Measurements from ENCODE around the gene COA6.

DNA sequence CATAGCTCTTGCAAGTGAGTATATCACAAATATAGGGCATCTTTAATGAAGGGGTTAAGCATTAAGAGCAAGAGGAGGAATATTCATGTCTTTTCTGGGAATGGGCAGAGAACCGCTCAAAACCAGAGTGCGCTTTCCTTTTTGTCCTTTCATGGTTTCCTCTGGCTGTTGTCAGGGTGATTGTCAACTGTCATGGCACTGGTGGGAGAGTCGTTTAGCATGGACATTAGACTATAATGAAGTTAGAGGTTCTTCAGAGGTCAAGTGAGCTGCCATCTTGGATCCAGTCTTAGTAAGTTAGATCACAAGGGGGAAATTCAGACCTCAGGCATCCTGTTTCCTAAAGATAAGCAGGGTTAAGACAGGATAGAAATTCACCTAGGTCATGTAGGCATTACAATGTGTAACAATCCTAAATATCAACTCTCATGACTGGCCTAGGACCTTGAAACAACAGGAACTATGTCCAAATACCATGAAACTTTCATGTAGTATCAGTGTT lies 12.1 kb upstream of the COA6 start:
- TF ChIP-seq EZH2phosphoT487 (IDR thresholded peaks at IDR 0.05; ENCODE audit: low read depth, severe bottlenecking, unreplicated experiment) (no peak), EZH2 (IDR thresholded peaks at IDR 0.05; ENCODE audit: borderline replicate concordance) (no peak)
- TF ChIP-seq, protein P1, sequence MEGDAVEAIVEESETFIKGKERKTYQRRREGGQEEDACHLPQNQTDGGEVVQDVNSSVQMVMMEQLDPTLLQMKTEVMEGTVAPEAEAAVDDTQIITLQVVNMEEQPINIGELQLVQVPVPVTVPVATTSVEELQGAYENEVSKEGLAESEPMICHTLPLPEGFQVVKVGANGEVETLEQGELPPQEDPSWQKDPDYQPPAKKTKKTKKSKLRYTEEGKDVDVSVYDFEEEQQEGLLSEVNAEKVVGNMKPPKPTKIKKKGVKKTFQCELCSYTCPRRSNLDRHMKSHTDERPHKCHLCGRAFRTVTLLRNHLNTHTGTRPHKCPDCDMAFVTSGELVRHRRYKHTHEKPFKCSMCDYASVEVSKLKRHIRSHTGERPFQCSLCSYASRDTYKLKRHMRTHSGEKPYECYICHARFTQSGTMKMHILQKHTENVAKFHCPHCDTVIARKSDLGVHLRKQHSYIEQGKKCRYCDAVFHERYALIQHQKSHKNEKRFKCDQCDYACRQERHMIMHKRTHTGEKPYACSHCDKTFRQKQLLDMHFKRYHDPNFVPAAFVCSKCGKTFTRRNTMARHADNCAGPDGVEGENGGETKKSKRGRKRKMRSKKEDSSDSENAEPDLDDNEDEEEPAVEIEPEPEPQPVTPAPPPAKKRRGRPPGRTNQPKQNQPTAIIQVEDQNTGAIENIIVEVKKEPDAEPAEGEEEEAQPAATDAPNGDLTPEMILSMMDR (IDR thresholded peaks at IDR 0.05; ENCODE audit: poor library complexity) = no peak

Data from hepatocyte (in vitro differentiated cells).